Endothelial cell of umbilical vein (primary cell): ENCODE data around the gene PPFIA1. TPM values are rescaled to one million over a fixed set of nuclear protein-coding genes. Genes with fewer than 3 reads are reported as not detected.

Source experiments
- Bru-seq: library from RNA; stranded (reverse); fragments of 400-500 nt; gene quantifications from one replicate; lab custom pipeline; 2021; lab: Mats Ljungman, UMichigan
- BruChase-seq, 2 experiments: library from RNA; stranded (reverse); fragments of 400-500 nt; gene quantifications; one replicate each; lab custom pipeline; 2021; lab: Mats Ljungman, UMichigan
- BruUV-seq: library from RNA; stranded (reverse); fragments of 400-500 nt; replicated peaks from 2 replicates; lab custom pipeline; 2021; lab: Mats Ljungman, UMichigan
- CTCF ChIA-PET: fragments of 300-600, 350-600 bp; sonication (Branson Sonifier 250); formaldehyde crosslinking; loops from one replicate; lab custom pipeline; 2021; ENCODE audit warnings: antibody characterized with exemption, inconsistent platforms; lab: Charles Lee
- POLR2A ChIA-PET: fragments of 300-600, 350-600 bp; sonication (Branson Sonifier 250); formaldehyde crosslinking; loops from one replicate; lab custom pipeline; 2021; ENCODE audit warnings: antibody characterized with exemption, inconsistent platforms; lab: Charles Lee
- DNase-seq: peaks from one replicate; pipeline ENCODE4 v3.0.0-alpha.2; 2011; ENCODE audit warnings: low read depth, low spot score
- FAIRE-seq: peaks from 2 replicates; lab custom pipeline; 2011; peaks lifted over from hg19 to GRCh38; lab: Jason Lieb, UNC
- H2AFZ ChIP-seq: 2 replicates; pipeline ENCODE4 v1.6.0; 2012; ENCODE audit warnings: low read depth, low read length, control low read depth, inconsistent platforms
- H3K27ac ChIP-seq: 2 replicates; pipeline ENCODE4 v1.5.1; 2011; ENCODE audit warnings: low read depth, mild to moderate bottlenecking, control low read depth, low read length, moderate library complexity; ENCODE audit not compliant: insufficient read depth
- H3K27me3 ChIP-seq, 2 experiments: 2 replicates each; pipeline versions ENCODE4 v1.6.0 to v1.6.1; 2011; ENCODE audit warnings: low read length in 2 of 2, mixed read lengths in 1 of 2; ENCODE audit not compliant: control insufficient read depth in 2 of 2, insufficient read depth in 2 of 2
- H3K36me3 ChIP-seq, 2 experiments: 2 replicates in 1 of 2; 3 replicates in 1 of 2; pipeline ENCODE4 v1.5.1; 2011; ENCODE audit warnings: low read length in 2 of 2, mild to moderate bottlenecking in 1 of 2, moderate library complexity in 1 of 2; ENCODE audit not compliant: control insufficient read depth in 2 of 2, insufficient read depth in 2 of 2; ENCODE audit errors: extremely low read depth in 1 of 2
- H3K4me1 ChIP-seq: 3 replicates; pipeline ENCODE4 v1.5.1; 2011; ENCODE audit warnings: mild to moderate bottlenecking, low read length; ENCODE audit not compliant: control insufficient read depth, insufficient read depth; ENCODE audit errors: extremely low read depth
- H3K4me2 ChIP-seq: 2 replicates; pipeline ENCODE4 v1.6.1; 2011; ENCODE audit warnings: low read length, control low read depth, mixed read lengths; ENCODE audit not compliant: insufficient read depth
- H3K4me3 ChIP-seq, 3 experiments: fragments of 200-600 bp in 1 of 3; sonication (generic), shearing (Covaris generic) in 1 of 3; replicated peaks in 1 of 3; 2 replicates each; pipeline ENCODE4 v1.5.1; 2011 to 2016; ENCODE audit warnings: control low read depth in 3 of 3, low read length in 3 of 3, mild to moderate bottlenecking in 2 of 3, inconsistent platforms in 1 of 3, low read depth in 1 of 3, moderate library complexity in 1 of 3; ENCODE audit not compliant: insufficient read depth in 1 of 3
- H3K79me2 ChIP-seq: 2 replicates; pipeline ENCODE4 v1.6.0; 2012; ENCODE audit warnings: low read length, inconsistent platforms; ENCODE audit not compliant: control insufficient read depth, insufficient read depth
- H3K9ac ChIP-seq: replicated peaks from 2 replicates; pipeline ENCODE3; 2011; ENCODE audit warnings: low read length, control low read depth; ENCODE audit not compliant: insufficient read depth; ENCODE audit errors: extremely low read depth
- H3K9me1 ChIP-seq: replicated peaks from 3 replicates; pipeline ENCODE4 v1.6.0; 2011; ENCODE audit warnings: mild to moderate bottlenecking, low read length; ENCODE audit not compliant: control insufficient read depth, insufficient read depth; ENCODE audit errors: extremely low read depth
- H3K9me3 ChIP-seq: replicated peaks from 2 replicates; pipeline ENCODE4 v1.5.1; 2012; ENCODE audit warnings: low read length, inconsistent platforms; ENCODE audit not compliant: control insufficient read depth, insufficient read depth
- H4K20me1 ChIP-seq: replicated peaks from 2 replicates; pipeline ENCODE3; 2011; ENCODE audit warnings: mild to moderate bottlenecking, low read length; ENCODE audit not compliant: control insufficient read depth, insufficient read depth; ENCODE audit errors: extremely low read depth
- CTCF ChIP-seq, 2 donors: IDR thresholded peaks; 1 replicate in 1 of 2; 2 replicates in 1 of 2; pipeline ENCODE4 v1.5.1; 2011; ENCODE audit warnings: low read length in 2 of 2, mild to moderate bottlenecking in 2 of 2, moderate library complexity in 2 of 2, control low read depth in 1 of 2, inconsistent platforms in 1 of 2, low read depth in 1 of 2; ENCODE audit not compliant: insufficient read depth in 1 of 2; ENCODE audit errors: extremely low read depth in 1 of 2
- EZH2 ChIP-seq: IDR thresholded peaks from 2 replicates; pipeline ENCODE4 v1.6.1; 2012; ENCODE audit warnings: borderline replicate concordance, low read depth, mild to moderate bottlenecking, moderate library complexity, low read length, inconsistent platforms; ENCODE audit not compliant: severe bottlenecking
- FOS ChIP-seq: IDR thresholded peaks from 2 replicates; pipeline ENCODE4 v1.6.1; 2011; ENCODE audit warnings: mild to moderate bottlenecking, low read length, moderate library complexity, borderline replicate concordance; ENCODE audit not compliant: insufficient read depth
- GATA2 ChIP-seq: IDR thresholded peaks from 2 replicates; pipeline ENCODE4 v1.7.0; 2011; ENCODE audit warnings: low read depth, mild to moderate bottlenecking, moderate library complexity, mixed read lengths, low read length; ENCODE audit not compliant: insufficient read length, insufficient read depth
- JUN ChIP-seq: IDR thresholded peaks from 2 replicates; pipeline ENCODE4 v1.6.1; 2011; ENCODE audit warnings: borderline replicate concordance, low read depth; ENCODE audit not compliant: insufficient read length, insufficient read depth
- MYC ChIP-seq: IDR thresholded peaks from one replicate; pipeline ENCODE4 v1.6.1; 2011; ENCODE audit warnings: mild to moderate bottlenecking, low read depth, low read length
- POLR2A ChIP-seq: IDR thresholded peaks from 2 replicates; pipeline ENCODE4 v1.6.1; 2012; ENCODE audit warnings: low read depth, mild to moderate bottlenecking, control low read depth, low read length
- POLR2AphosphoS5 ChIP-seq: IDR thresholded peaks from 2 replicates; pipeline ENCODE4 v1.6.1; 2012; ENCODE audit warnings: low read depth, mild to moderate bottlenecking, control low read depth, low read length, moderate library complexity; ENCODE audit not compliant: insufficient read depth
- dilution Hi-C: fragments of 300-500 bp; cut with MboI; formaldehyde crosslinking; loops from one replicate; pipeline ENCODE4 v1.15.0; 2019; ENCODE audit warnings: low sequenced_read_pairs; ENCODE audit not compliant: extremely low pct_ligation_motif_present
- intact Hi-C: fragments of 100-400 bp; cut with micrococcal nuclease; formaldehyde crosslinking; loops from one replicate; pipeline ENCODE4 v1.10.0; 2022
- long read RNA-seq: library from polyadenylated mRNA; stranded (forward); transcript quantifications from one replicate; pipeline ENCODE4 v2.0.0, GENCODE V29; 2021
- polyA minus RNA-seq, 3 experiments: library from RNA; depleted of rRNA, polyadenylated mRNA; stranded (reverse); fragments of >200 nt; gene quantifications; 1 replicate in 1 of 3; 2 replicates in 2 of 3; pipeline ENCODE4 v1.2.3, GENCODE V29; 2011
- polyA plus RNA-seq, 4 experiments: library from polyadenylated mRNA; depleted of rRNA in 3 of 4; stranded (reverse) in 3 of 4; unstranded in 1 of 4; fragments of >200 nt; gene quantifications; 2 replicates each; pipeline versions ENCODE4 v1.2.1 to v1.2.3, GENCODE V29; 2011 to 2012; ENCODE audit warnings: missing spikeins in 1 of 4
- total RNA-seq: library from RNA; stranded (reverse); gene quantifications from 2 replicates; pipeline ENCODE4 v1.2.3, GENCODE V29; 2021
- TF ChIP-seq, protein P1 (sequence below): IDR thresholded peaks from 2 replicates; pipeline ENCODE4 v1.6.1; 2011; ENCODE audit not compliant: insufficient read depth, insufficient read length

PPFIA1 gene
- total RNA-seq = 60.7 and 60.9 TPM in 2 replicates
- 44.3 and 49.9 TPM in 2 replicates for polyA plus RNA-seq
- polyA plus RNA-seq (2011; cell fraction: cytosol; rRNA removed) = 37.0 and 38.1 TPM in 2 replicates
- 219 and 240 TPM in 2 replicates for polyA plus RNA-seq (2011; cell fraction: nucleus; rRNA removed)
- polyA plus RNA-seq (2012) = 31.2 and 34.2 TPM in 2 replicates
- polyA minus RNA-seq = 126 and 153 TPM in 2 replicates
- 86.1 TPM for polyA minus RNA-seq (2011; cell fraction: cytosol; rRNA and poly(A)+ RNA removed)
- polyA minus RNA-seq (2011; cell fraction: nucleus; rRNA and poly(A)+ RNA removed) = 107 and 120 TPM in 2 replicates
- percentile 80 among the genes with signal in this experiment for Bru-seq, nascent RNA
- percentile 88 among the genes with signal in this experiment for BruChase-seq, experiment 1, labeled RNA remaining after a 6-hour chase
- percentile 85 among the genes with signal in this experiment for BruChase-seq, experiment 2, labeled RNA remaining after a 2-hour chase
- long read RNA-seq, full-length matches to known transcripts = 5 of 35 reads
- long read RNA-seq, partial matches to known transcripts = 13 of 35 reads
- long read RNA-seq, other reads (novel, unspliced or antisense) = 17 of 35 reads

GRCh38 chr11:70270104-70270876 lies at the start of gene PPFIA1:
TSS of gene PPFIA1 (plus strand) at chr11:70270690. CDS start at chr11:70272173, 1,483 bp downstream.
- H3K27me3 ChIP-seq = peaks cover 4 to 14% of the 10 kb centered on the region in 2 experiments
- POLR2A ChIA-PET = no interaction called here
- peak; percentile 94 for DNase-seq
- peaks cover 2% of the 10 kb centered on the region for H4K20me1 ChIP-seq
- H3K9me3 ChIP-seq = no peaks in the 10 kb centered on the region
- dilution Hi-C loops (no loop called here), intact Hi-C loops (loop anchor here (1.0 to 2.0 kb wide), 3 partner anchors 37 to 129 kb away; partner anchors contain the start of gene CTTN)
- CTCF ChIA-PET = interaction anchor here (1.0 to 1.4 kb wide), 2 partner anchors 14 to 74 kb away, joined by 3 read pairs; no protein-coding TSS in a partner anchor
- peaks cover 15% of the 10 kb centered on the region for H3K4me1 ChIP-seq
- peak within 1 kb of the TSS; percentile 89 for H3K27ac ChIP-seq
- peak within 1 kb of the TSS; percentile 60 to 87 (median 86) for H3K4me3 ChIP-seq
- FAIRE-seq = peak; percentile 84
- peaks cover 10 to 11% of the 10 kb centered on the region in 2 experiments for H3K36me3 ChIP-seq
- peak within 1 kb of the TSS; percentile 83 for H2AFZ ChIP-seq
- peaks cover 38% of the 10 kb centered on the region for H3K79me2 ChIP-seq
- BruUV-seq = no TSS peak
- peak within 1 kb of the TSS; percentile 91 for H3K4me2 ChIP-seq
- TF ChIP-seq POLR2A (peak; percentile 92), POLR2AphosphoS5 (peak; percentile 97), MYC (no peak)
- peak within 1 kb of the TSS; percentile 87 for H3K9ac ChIP-seq
- no peaks in the 10 kb centered on the region for H3K9me1 ChIP-seq

DNA sequence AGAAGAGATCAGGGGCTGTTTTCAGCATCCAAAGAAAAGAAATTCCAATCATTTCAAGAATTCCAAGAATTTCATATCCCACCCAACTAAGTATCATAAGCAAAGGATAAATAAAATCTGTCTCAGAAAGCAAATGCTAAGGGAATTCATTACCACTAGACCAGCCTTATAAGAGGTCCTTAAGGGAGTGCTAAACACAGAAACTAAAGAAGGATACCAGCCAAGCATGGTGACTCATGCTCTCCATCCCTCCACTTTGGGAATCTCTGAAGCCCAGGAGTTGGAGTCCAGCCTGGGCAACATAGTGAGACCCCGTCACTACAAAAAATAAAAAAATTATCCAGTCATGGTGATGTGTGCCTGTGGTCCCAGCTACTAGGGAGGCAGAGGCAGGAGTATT lies 49.6 kb upstream of the PPFIA1 start:
- intact Hi-C loops = no loop called here
- no TSS peak for BruUV-seq
- POLR2A ChIA-PET = interaction anchor here (0.7 kb wide), 1 partner anchor 10 kb away, joined by 7 read pairs; no protein-coding TSS in a partner anchor

More for the DNA sequence above, 49.6 kb upstream of the PPFIA1 start:
- H3K4me2 ChIP-seq = no peak overlapping the region
- CTCF ChIA-PET = interaction anchor here (0.7 to 0.9 kb wide), 2 partner anchors 10 to 17 kb away, joined by 3 read pairs; no protein-coding TSS in a partner anchor
- no peak overlapping the region for H2AFZ ChIP-seq
- H3K27me3 ChIP-seq = peaks cover 0 to 3% of the 10 kb centered on the region in 2 experiments
- dilution Hi-C loops = no loop called here
- no peak overlapping the region for H3K9ac ChIP-seq
- no peaks in the 10 kb centered on the region for H4K20me1 ChIP-seq
- H3K9me3 ChIP-seq = no peaks in the 10 kb centered on the region
- H3K4me3 ChIP-seq = no peak overlapping the region
- H3K79me2 ChIP-seq = no peaks in the 10 kb centered on the region
- H3K9me1 ChIP-seq = no peaks in the 10 kb centered on the region
- FAIRE-seq (no peak), DNase-seq (no peak)
- H3K4me1 ChIP-seq = no peaks in the 10 kb centered on the region
- no peak overlapping the region for H3K27ac ChIP-seq
- H3K36me3 ChIP-seq = no peaks in the 10 kb centered on the region
- TF ChIP-seq JUN (no peak), FOS (no peak), CTCF (IDR thresholded peaks at IDR 0.05; ENCODE audit: extremely low read depth in 1 of 2, insufficient read depth in 1 of 2, low read depth in 1 of 2, low read length in 2 of 2) (no peak), POLR2AphosphoS5 (no peak), GATA2 (no peak), MYC (no peak), POLR2A (no peak), EZH2 (no peak)
- TF ChIP-seq, protein P1, sequence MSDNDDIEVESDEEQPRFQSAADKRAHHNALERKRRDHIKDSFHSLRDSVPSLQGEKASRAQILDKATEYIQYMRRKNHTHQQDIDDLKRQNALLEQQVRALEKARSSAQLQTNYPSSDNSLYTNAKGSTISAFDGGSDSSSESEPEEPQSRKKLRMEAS = no peak
